Pulmonary artery endothelial cell (primary cell): ENCODE measurements around the gene FAM167B. TPM values are rescaled to one million over a fixed set of nuclear protein-coding genes. Genes with fewer than 3 reads are reported as not detected.
"Not testable (repeated sequence)": the region's sequence is repeated elsewhere in the genome, so short reads cannot be mapped to it uniquely, and the experiment has no call there.

Source experiments
- DNase-seq: peaks from one replicate; pipeline ENCODE4 v3.0.0-alpha.2; 2011; ENCODE audit warnings: low read depth, low spot score
- total RNA-seq: library from RNA; depleted of rRNA; stranded (reverse); fragments of >200 nt; gene quantifications from 2 replicates; pipeline ENCODE4 v1.2.3, GENCODE V29; 2014

FAM167B gene
- total RNA-seq, 1 donor from 2014 or later = 1.6 TPM

- no peak for DNase-seq
These were observed 10.1 kb downstream of the FAM167B start for GRCh38 chr1:32257227-32257508.

GRCh38 chr1:32263236-32263593, 16.2 kb downstream of the FAM167B start:
- not testable (repeated sequence) for DNase-seq

GRCh38 chr1:32263744-32264143, 16.7 kb downstream of the FAM167B start:
- no peak for DNase-seq

GRCh38 chr1:32265846-32266245, 18.8 kb downstream of the FAM167B start:
- DNase-seq = no peak

- peak; percentile 93 for DNase-seq
These were observed 20.0 kb downstream of the FAM167B start for GRCh38 chr1:32266921-32267591.

- no peak for DNase-seq
These were observed 22.7 kb downstream of the FAM167B start for GRCh38 chr1:32269744-32270143.

GRCh38 chr1:32272557-32273390, 25.8 kb downstream of the FAM167B start:
- no peak for DNase-seq

GRCh38 chr1:32273391-32274208, 26.6 kb downstream of the FAM167B start:
- DNase-seq = no peak

- no peak for DNase-seq
These were observed 27.8 kb downstream of the FAM167B start for GRCh38 chr1:32274646-32275340.

- no peak for DNase-seq
These were observed 28.4 kb downstream of the FAM167B start for GRCh38 chr1:32275424-32275823.

GRCh38 chr1:32276032-32276782, 29.2 kb downstream of the FAM167B start:
- DNase-seq = no peak

- not testable (repeated sequence) for DNase-seq
These were observed 37.8 kb downstream of the FAM167B start for GRCh38 chr1:32284777-32285176.

- no peak for DNase-seq
These were observed 38.6 kb downstream of the FAM167B start for GRCh38 chr1:32285658-32286057.

GRCh38 chr1:32286763-32287162, 39.7 kb downstream of the FAM167B start:
- DNase-seq = no peak

GRCh38 chr1:32289256-32289655, 42.2 kb downstream of the FAM167B start:
- DNase-seq = no peak

GRCh38 chr1:32291145-32291707, 44.2 kb downstream of the FAM167B start:
- DNase-seq = no peak

- peak; percentile 83 for DNase-seq
These were observed 44.9 kb downstream of the FAM167B start, which contains the start of gene HDAC1 for GRCh38 chr1:32291708-32292538. HDAC1 (plus strand) TSS chr1:32292083; CDS start chr1:32292170, 87 bp downstream.

- DNase-seq = not testable (repeated sequence)
These were observed 51.2 kb downstream of the FAM167B start for GRCh38 chr1:32298211-32298610.
